GM19324 (cell line): ENCODE measurements around the gene CPB2.

Experiments
- ATAC-seq: cut with Tn5 transposase; IDR thresholded peaks from one replicate; pipeline ENCODE4 v1.9.1; 2021; ENCODE audit warnings: mild to moderate bottlenecking, moderate library complexity; ENCODE audit not compliant: unreplicated experiment, low FRiP score

The CPB2 gene

GRCh38 chr13:46127358-46128023 lies 22.7 kb upstream of the CPB2 start:
- ATAC-seq, result no peak

DNA sequence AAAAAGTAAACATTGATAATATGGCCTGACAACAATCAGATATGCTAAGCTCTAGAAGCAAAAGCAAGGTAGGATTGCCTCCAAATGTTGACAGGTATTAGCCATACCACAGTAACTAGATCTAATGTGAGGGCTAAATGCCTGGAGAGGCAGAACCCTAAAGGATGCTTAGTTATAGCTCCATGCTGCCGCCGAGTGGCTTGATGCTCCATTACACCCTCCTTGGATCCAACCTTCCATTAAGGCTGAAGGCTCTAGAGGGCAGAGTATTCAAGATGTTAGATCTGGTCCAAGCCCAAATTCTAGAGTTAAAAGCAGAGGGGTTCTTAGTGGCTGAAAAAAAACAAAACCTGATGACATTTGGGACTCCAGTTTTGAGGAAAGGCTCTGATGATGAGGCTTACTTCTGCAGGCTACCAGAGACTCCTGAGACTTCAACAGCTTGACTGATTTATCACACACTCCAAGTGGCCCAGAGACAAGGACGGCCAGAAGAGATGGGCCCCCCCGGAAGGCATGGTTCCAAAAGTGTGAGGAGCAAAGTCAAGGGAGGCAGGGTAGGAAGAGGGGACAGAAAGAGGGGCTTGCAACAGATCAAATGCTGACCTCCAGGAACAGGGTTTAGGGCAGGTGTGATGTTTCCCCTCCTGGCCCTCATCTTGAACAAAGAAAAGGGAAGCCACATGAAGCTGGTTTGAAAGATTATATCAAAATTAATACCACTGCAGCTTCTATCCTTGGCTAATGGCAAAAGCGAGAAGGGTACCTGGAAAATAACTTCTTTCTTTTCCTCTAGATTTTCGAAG lies 21.9 kb upstream of the CPB2 start:
- ATAC-seq, result no peak

- no peak for ATAC-seq
Observed at GRCh38 chr13:46126056-46126455, 21.2 kb upstream of the CPB2 start.

GRCh38 chr13:46124967-46125933 lies 20.4 kb upstream of the CPB2 start:
- ATAC-seq, result no peak

GRCh38 chr13:46124531-46124966 lies 19.7 kb upstream of the CPB2 start:
- no peak for ATAC-seq

DNA sequence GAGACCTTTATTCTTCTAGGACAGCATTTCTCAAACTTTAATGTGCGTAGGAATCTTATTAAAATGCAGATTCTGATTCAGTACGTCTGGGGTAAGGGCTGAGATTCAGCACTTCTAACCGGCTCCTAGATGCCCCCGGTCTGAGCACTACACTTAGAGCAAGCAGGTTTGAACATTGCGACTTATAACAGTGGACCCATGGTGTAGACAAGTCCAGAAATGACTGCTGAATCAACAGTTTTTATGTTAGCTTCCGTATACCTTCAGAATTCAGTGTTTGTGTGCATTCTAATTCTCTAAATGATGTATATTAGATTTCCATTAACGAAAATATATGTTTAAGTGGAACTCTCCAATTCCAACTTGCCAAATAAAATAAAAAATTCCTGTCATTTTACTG lies 17.5 kb upstream of the CPB2 start:
- no peak for ATAC-seq

DNA sequence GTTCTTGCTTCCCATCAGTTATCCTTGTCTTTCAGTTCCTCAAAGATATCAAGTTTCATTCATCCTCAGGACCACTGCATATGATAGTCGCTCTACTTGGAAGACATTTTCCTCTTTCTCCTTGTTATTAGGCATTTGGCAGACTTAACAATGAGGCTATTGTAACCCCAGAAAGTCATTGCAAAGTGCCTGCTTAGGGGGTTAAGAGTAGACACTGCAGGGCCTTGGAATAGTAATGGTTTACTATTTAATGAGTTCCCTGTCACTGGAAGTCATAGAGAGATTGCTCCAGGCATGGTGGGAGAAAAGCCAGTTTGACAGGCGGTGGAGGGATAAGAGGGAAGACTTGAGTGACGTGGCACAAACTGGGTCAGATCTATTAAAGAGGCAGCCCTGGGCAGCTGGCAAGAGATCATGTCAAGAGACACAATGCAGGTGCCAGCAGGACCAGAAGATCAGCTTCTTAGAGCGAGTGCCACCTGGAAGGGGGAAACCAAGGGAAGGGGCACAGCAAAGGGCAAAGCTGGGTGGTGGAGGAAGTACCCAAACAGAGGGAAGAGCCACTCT lies 16.8 kb upstream of the CPB2 start:
- no peak for ATAC-seq

- no peak for ATAC-seq
Observed at GRCh38 chr13:46121033-46121432, 16.2 kb upstream of the CPB2 start.

DNA sequence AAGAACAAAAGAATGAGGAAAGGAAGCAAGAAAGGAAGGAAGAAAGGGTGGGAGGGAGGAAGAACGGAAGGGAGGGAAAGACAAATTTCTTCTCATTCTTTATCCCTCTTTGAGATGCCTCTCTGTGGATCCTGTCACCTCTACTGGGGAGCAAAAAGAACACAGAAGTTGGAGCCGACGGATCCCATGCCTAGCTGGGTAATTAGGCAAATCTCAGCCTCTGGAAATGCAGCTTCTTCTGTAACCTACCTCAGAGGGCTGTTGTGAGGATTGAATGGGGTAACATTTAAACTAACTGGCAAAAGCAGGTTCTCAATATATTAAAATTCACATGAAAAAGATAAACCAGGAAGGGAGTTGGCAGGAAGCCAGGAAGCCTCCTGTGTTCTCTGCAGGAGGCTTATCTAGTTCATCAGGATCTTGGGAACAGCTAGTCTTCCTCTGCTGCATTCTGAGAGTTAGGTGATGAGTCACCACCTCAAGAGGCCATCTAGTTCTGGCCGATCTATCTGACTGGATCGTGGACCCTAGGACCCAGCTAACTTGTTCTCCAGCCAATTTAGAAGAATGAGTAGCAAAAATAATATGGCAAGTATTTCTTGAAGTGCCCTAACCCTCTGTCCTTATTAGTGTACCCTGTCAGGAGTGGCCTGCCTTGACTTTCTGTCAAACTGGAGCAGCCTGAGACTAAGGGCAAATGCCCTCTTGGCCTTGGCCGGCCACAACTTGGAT lies 15.2 kb upstream of the CPB2 start:
- no peak for ATAC-seq

- no peak for ATAC-seq
Observed at GRCh38 chr13:46116653-46117502, 12.0 kb upstream of the CPB2 start.

DNA sequence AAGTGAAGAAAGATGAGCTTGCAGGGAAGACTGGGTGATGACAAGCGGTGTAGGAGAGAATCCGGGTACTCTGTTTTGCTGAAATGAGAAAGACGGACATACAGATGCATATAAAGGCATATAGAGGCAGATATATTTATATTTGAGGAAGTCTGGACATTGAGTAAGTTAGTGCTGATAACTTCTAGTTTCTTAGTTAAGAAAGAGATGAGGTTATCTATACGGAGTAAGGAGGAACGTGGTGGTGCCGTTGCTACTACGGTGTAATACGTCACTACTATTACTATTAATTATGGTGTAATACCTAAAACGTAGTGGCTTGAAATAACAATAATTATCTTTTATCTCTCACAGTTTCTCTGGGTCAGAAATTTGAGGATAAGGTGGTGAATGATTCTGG lies 9.8 kb upstream of the CPB2 start:
- ATAC-seq, result no peak

DNA sequence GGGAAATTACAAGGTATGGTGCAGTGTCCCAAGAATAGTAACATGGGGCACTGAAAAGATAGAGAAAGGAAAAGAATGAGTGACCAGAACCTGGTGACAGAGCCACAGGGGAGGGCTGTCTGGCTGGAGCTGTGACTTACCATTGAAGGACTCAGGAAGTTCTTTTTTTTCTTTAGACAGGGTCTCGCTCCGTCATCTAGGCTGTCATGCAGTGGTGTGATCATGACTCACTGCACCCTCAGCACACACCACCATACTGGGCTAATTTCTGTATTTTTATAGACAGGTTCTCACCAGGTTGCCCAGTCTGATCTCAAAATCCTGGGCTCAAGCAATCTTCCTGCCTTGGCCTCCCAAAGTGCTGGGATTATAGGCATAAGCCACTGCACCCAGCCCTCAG lies 8.8 kb upstream of the CPB2 start:
- no peak for ATAC-seq

DNA sequence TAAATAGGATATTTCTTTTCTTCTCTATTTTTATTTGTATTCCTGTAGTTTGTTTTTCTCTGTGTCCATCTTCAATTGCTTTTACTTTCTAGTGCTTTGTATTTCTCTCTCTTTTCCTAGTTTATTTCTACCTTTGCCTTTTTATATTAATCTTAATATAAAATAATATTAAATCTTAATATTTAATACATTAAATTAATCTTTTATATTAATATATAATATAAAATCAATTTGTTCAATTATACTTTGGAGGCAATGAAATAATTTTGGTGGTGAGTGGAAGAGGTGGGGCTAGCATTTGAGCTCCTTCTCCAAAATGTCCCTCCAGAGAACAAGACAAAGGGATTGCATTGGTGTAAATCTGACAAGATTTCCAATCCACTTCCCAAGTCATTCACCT lies 6.3 kb upstream of the CPB2 start:
- ATAC-seq, result no peak

DNA sequence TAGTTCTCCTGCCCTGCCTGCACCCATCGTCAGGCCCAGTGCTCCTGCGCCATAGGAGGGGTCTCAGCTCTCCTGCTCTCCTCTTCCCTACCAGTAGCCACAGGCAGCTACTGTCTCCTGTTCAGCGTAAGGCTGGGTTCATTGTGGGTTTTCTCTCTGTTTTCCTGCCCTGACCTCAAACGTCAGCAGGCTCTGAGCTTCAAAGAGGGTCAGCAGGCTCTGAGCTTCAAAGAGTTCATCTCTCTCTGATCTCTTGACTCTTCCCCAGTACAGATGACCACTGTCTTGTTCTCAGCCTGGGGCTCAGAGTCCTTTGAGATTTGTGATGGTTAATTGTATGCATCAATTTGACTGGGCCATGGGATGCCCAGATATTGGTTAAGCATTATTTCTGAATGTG lies 4.6 kb upstream of the CPB2 start:
- no peak for ATAC-seq

GRCh38 chr13:46106839-46107371 lies 2.1 kb upstream of the CPB2 start:
- ATAC-seq, result no peak

DNA sequence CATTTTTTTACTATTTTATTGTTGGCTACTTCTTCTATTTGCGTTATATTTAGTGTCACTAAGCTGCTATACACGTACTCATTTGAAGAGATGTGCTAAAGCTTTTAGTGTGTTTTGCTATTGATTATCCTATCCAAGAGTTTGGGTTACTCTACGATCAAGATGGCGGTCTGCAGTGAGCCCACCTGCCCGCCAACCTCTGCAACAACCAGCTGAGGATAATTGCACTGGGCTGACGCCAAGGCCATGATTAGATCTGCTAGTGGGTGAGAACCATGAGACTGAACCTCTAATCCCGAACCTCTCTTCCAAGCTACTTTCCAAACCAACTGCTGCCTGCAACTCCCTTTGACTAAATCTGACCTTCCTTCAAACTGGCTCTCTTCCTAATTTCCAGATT lies 1.8 kb downstream of the CPB2 start:
- no peak for ATAC-seq

DNA sequence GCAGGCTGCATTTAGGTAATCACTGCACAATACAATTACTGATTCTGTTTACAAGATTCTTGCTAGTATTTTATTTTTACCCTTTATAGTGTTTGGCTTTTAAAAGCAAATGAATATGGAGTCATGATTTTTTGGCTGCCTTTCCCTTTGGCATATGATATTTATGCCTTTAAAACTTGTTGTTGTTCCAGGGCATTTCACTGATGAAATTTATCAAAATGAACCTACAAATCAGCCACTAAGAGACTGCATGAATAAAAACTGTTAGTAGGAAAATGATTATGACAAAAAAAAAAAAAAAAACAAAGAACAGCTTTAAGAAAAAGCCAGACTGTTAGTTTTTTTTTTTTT lies 2.6 kb downstream of the CPB2 start:
- ATAC-seq, result no peak

DNA sequence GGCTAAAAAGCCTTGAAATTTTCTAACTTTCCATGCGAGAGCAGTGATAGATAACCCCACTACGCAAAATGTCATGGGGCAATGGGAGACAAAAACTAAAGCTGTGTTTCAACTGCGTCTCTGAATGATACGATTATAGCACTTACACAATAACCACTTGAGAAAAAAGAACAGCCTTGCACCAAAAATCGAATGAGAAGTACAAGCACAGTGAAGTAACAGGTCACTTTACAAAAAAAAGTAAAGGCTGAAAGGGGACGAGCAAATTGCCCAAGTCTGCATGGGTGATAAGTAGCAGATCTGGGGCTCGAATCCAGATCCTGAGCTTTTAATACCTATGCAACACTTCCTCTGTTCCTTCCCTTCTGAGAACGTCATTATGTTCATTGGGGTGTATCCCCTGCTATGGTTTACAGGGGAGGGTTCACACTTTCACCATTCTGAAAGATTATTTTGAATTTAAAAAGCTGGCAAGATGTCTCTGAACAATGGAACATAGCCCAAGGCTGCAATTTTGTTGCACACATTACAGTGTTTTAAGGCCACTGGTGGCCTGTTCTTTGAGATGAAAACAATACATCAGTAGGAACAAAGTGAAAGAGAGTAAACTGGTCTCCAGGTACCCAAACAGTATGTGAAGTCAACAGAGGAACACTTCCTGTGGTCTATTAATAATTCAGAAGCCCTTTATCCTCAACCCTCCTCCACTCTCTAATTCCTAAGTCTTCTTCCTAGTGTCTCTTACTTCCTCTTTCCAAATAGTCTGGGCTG lies 3.2 kb downstream of the CPB2 start:
- no peak for ATAC-seq
